HCEC 1CT (cell line): ENCODE results near the gene HRH2.
"Not testable (repeated sequence)": the region's sequence is repeated elsewhere in the genome, so short reads cannot be mapped to it uniquely, and the experiment has no call there.

Experiments used
- DNase-seq: peaks from one replicate; pipeline ENCODE4 v3.0.0-alpha.2; 2017

HRH2 gene

DNA sequence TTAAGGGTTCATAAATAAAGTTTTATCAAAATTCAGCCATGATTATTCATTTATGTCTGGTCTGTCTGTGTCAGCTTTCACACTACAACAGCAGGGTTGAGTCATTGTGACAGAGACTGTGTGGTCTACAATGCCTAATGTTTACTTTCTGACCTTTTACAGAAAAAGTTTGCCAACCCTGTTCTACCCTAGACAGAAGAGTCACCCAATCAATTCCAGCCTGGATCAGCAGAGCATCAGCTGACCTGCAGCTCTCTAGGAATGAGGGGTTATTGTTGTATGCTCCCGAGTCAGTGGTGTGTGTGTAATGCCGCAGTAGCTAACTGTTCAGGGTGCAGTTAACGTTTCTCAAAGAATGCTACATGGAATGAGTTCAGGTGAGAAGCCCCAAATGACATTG is 87.3 kb downstream of the HRH2 start:
- DNase-seq, result no peak

DNA sequence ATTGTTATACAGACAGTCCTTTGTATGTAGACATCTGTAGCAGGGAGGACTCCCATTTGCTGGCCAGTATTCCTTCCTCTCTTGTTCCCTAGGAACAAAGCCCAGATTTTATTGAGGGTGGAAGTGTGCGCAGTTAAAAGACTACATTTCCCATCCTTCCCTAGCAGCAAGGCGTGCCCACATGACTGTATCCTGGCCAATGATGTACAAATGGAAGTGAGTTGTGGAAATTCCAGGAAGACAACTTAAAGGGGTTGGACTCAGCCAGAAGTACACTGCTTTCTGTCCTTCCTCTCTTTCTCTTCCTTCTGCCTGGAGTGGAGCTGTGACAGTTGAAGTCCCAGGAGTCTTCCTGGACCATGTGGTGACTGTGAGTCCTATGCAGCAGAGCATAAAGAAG is 89.0 kb downstream of the HRH2 start:
- DNase-seq, result peak; percentile 51

GRCh38 chr5:175747539-175748060 is 89.7 kb downstream of the HRH2 start:
- DNase-seq, result no peak

DNA sequence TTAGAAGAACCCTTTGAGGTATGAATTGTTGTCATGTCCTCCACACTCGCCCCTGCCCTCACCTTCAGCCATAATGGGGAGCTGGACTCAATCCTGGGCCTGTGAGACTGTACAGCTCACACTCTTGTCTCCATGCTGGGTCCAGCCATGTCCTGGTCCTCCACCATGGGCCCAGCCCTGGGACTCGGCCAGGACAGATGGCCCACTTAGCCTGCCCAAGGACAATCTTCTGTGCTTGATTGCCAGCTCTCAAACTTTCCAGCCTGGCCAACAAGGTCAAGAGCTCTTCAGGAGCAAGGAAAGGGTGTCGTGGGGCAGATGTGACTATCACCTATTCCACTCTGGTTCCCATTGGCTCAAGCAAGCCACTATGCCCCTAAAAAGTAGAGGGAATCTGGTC is 90.8 kb downstream of the HRH2 start:
- DNase-seq, result no peak

- peak; percentile 22 for DNase-seq
Measured at GRCh38 chr5:175749591-175749990, 91.7 kb downstream of the HRH2 start.

DNA sequence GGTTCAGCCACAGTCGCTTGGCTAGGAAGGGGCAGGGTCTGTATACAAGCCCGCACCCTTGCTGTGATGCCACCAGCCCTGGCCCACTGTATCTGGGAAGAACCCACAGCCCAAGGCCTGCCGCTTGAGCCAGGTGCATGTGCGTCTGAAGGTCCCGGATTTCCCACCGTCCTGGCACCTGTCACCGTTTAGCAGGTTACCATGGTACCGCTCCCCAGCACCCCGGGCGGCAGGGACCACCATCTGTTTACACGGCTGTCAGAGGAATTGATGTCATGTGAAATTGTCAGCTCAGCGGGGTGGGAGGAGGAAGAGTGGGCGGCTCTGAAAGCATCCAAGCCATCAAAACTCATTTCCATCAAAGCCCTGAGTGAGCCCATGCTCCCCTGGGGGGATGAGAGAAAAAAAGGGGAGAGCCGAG is 92.7 kb downstream of the HRH2 start:
- DNase-seq, result no peak

DNA sequence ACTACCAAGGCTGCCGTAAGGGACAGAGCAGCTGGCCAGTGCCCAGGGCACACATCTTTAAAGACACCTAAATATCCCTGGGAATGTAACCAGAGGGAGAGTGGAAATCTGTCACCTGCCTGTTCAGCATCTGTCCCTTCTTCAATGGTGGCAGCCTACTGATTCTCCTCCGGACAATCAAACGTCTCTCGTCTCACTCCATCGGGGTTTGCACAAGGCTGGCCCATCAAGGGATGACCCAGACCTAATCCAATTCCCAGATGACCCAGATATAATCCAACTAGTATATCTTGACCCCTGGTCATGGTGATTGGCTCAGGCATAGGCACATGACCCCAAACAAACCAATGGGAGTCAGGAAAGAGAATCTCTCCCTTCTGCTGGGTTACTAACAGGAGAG is 93.5 kb downstream of the HRH2 start:
- DNase-seq, result no peak

DNA sequence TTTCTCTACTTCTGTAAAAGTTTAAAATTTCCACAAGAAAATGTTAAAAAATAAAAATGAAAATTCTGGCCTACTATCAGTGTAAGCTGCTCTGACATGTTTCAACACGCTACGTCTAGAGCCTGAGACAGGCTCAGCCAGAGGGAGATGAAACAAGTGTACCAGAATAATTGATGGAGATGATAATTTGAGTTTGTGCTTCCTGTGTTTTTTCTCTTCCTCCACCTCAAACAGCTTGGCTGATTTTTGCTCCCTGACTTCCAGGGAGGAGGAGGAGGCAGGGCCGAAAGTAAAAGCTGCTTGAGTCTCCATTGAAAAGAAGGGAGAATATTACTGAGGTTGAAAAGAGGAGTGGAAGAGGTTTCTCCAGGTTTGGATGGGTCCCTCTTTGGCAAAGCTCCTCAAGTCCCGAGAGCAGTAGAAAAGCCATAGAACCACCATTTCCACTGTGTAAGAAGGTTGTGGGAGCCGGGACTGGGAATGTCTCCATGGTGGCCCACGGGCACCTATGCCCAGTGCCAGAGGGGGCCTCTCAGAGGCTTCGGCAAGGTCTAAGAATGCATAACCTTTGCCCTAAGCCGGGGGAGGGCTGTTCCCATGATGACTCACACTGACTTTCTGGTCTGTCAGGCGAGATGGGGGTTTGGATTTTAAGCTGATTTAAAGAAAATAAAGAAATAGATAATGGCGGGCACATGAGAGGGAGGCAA is 95.1 kb downstream of the HRH2 start:
- DNase-seq, result peak; percentile 2

- no peak for DNase-seq
Measured at GRCh38 chr5:175753536-175754402, 95.9 kb downstream of the HRH2 start.

- DNase-seq, result not testable (repeated sequence)
Measured at GRCh38 chr5:175759991-175760390, 102.1 kb downstream of the HRH2 start.
